WTC11 (cell line): ENCODE results near the gene CD247. TPM values are rescaled to one million over a fixed set of nuclear protein-coding genes. Genes with fewer than 3 reads are reported as not detected.

Experiments used
- AFF4 ChIP-seq: sonication (generic); formaldehyde crosslinking; IDR thresholded peaks from 2 replicates; pipeline ENCODE4 v1.8.1; 2023; ENCODE audit warnings: mild to moderate bottlenecking, missing genetic modification reagents, borderline replicate concordance
- AR ChIP-seq: fragments of 250-450 bp; sonication (Bioruptor Pico); IDR thresholded peaks from 2 replicates; pipeline ENCODE4 v1.9.0; 2021; ENCODE audit warnings: mild to moderate bottlenecking
- ARID4B ChIP-seq: sonication (generic); formaldehyde crosslinking; IDR thresholded peaks from 2 replicates; pipeline ENCODE4 v1.8.0; 2023; ENCODE audit warnings: missing genetic modification reagents, mild to moderate bottlenecking, borderline replicate concordance
- ATF2 ChIP-seq: sonication (generic); formaldehyde crosslinking; IDR thresholded peaks from 2 replicates; pipeline ENCODE4 v1.8.1; 2022; ENCODE audit warnings: low read depth, missing genetic modification reagents, borderline replicate concordance
- CDX4 ChIP-seq: fragments of 250-450 bp; sonication (Bioruptor Pico); IDR thresholded peaks from 2 replicates; pipeline ENCODE4 v1.9.0; 2021; ENCODE audit warnings: moderate library complexity, mild to moderate bottlenecking, inconsistent platforms, borderline replicate concordance
- E2F1 ChIP-seq: sonication (generic); formaldehyde crosslinking; IDR thresholded peaks from 2 replicates; pipeline ENCODE4 v1.8.0; 2022; ENCODE audit warnings: mild to moderate bottlenecking, missing genetic modification reagents
- EMX1 ChIP-seq: fragments of 250-450 bp; sonication (Bioruptor Pico); IDR thresholded peaks from 2 replicates; pipeline ENCODE4 v1.8.0; 2021; ENCODE audit warnings: mild to moderate bottlenecking
- GABPB1 ChIP-seq: sonication (generic); formaldehyde crosslinking; IDR thresholded peaks from 2 replicates; pipeline ENCODE4 v1.8.1; 2023; ENCODE audit warnings: mild to moderate bottlenecking, missing genetic modification reagents
- GTF2I ChIP-seq: fragments of 250-450 bp; sonication (Bioruptor Pico); conservative IDR thresholded peaks from 2 replicates; pipeline ENCODE4 v1.4.0; 2021; ENCODE audit warnings: mild to moderate bottlenecking
- HMGA2 ChIP-seq: fragments of 250-450 bp; sonication (Bioruptor Pico); IDR thresholded peaks from 2 replicates; pipeline ENCODE4 v1.4.0; 2021; ENCODE audit warnings: mild to moderate bottlenecking, moderate library complexity
- NFATC4 ChIP-seq: fragments of 250-450 bp; sonication (Bioruptor Pico); IDR thresholded peaks from 2 replicates; pipeline ENCODE4 v1.9.0; 2021; ENCODE audit warnings: mild to moderate bottlenecking
- NFYB ChIP-seq: sonication (generic); formaldehyde crosslinking; conservative IDR thresholded peaks from 2 replicates; pipeline ENCODE4 v1.8.0; 2022; ENCODE audit warnings: low read depth, missing genetic modification reagents
- NR3C1 ChIP-seq: sonication (generic); formaldehyde crosslinking; conservative IDR thresholded peaks from 2 replicates; pipeline ENCODE4 v1.8.1; 2023; ENCODE audit warnings: low read depth, mild to moderate bottlenecking, missing genetic modification reagents
- OVOL2 ChIP-seq: fragments of 250-450 bp; sonication (Bioruptor Pico); IDR thresholded peaks from 2 replicates; pipeline ENCODE4 v1.9.0; 2021; ENCODE audit warnings: mild to moderate bottlenecking, borderline replicate concordance
- SMAD4 ChIP-seq: sonication (generic); formaldehyde crosslinking; IDR thresholded peaks from 2 replicates; pipeline ENCODE4 v1.8.0; 2022; ENCODE audit warnings: mild to moderate bottlenecking, missing genetic modification reagents
- SOX15 ChIP-seq: fragments of 250-450 bp; sonication (Bioruptor Pico); IDR thresholded peaks from 2 replicates; pipeline ENCODE4 v1.9.0; 2021; ENCODE audit warnings: mild to moderate bottlenecking
- TEAD1 ChIP-seq: sonication (generic); formaldehyde crosslinking; IDR thresholded peaks from 2 replicates; pipeline ENCODE4 v1.8.0; 2022; ENCODE audit warnings: mild to moderate bottlenecking, missing genetic modification reagents
- TP53 ChIP-seq: sonication (generic); formaldehyde crosslinking; IDR thresholded peaks from 2 replicates; pipeline ENCODE4 v1.8.1; 2023; ENCODE audit warnings: mild to moderate bottlenecking, missing genetic modification reagents
- ZBTB21 ChIP-seq: sonication (generic); formaldehyde crosslinking; IDR thresholded peaks from 2 replicates; pipeline ENCODE4 v1.8.1; 2023; ENCODE audit warnings: mild to moderate bottlenecking, missing genetic modification reagents, borderline replicate concordance
- ZNF396 ChIP-seq: fragments of 250-450 bp; sonication (Bioruptor Pico); IDR thresholded peaks from 2 replicates; pipeline ENCODE4 v1.8.0; 2021; ENCODE audit warnings: mild to moderate bottlenecking, moderate library complexity, borderline replicate concordance
- ZNF512 ChIP-seq: sonication (generic); formaldehyde crosslinking; IDR thresholded peaks from 2 replicates; pipeline ENCODE4 v1.8.1; 2022; ENCODE audit warnings: missing genetic modification reagents, borderline replicate concordance
- total RNA-seq: library from RNA; stranded (reverse); gene quantifications from 3 replicates; pipeline ENCODE4 v1.2.3, GENCODE V29; 2021

CD247 gene
- total RNA-seq, 1 experiment from 2014 or later: 1.8 TPM

- no peak for TF ChIP-seq AR (CRISPR knock-in tag)
- TF ChIP-seq SOX15: no peak
- no peak for TF ChIP-seq CDX4
- TF ChIP-seq GABPB1 (CRISPR knock-in tag): no peak
- TF ChIP-seq NR3C1: no peak
- TF ChIP-seq OVOL2 (CRISPR knock-in tag): no peak
- TF ChIP-seq NFATC4 (CRISPR knock-in tag): no peak
- TF ChIP-seq ARID4B (CRISPR knock-in tag): no peak
- no peak for TF ChIP-seq EMX1 (CRISPR knock-in tag)
- TF ChIP-seq ZBTB21 (CRISPR knock-in tag): no peak
- TF ChIP-seq ZNF396 (CRISPR knock-in tag): no peak
- TF ChIP-seq TEAD1 (CRISPR knock-in tag): no peak
- no peak for TF ChIP-seq HMGA2 (CRISPR knock-in tag)
- no peak for TF ChIP-seq AFF4 (CRISPR knock-in tag)
- TF ChIP-seq ATF2 (CRISPR knock-in tag): no peak
- TF ChIP-seq NFYB (CRISPR knock-in tag): no peak; the same call in 1 of the 2 replicates
- TF ChIP-seq SMAD4 (CRISPR knock-in tag): no peak
- TF ChIP-seq ZNF512 (CRISPR knock-in tag): no peak
- no peak for TF ChIP-seq E2F1 (CRISPR knock-in tag)
- no peak for TF ChIP-seq TP53
- no peak for TF ChIP-seq GTF2I (CRISPR knock-in tag)
Measured at GRCh38 chr1:167553136-167554027, 35.1 kb upstream of the CD247 start, which contains the start of gene CREG1 (continued).
